LHCN-M2 (cell line): Measurements from ENCODE around the gene C15orf40. TPM values are rescaled to one million over a fixed set of nuclear protein-coding genes. Genes with fewer than 3 reads are reported as not detected.

Experiments used
- DNase-seq: peaks from one replicate; pipeline ENCODE4 v3.0.0-alpha.2; 2012; ENCODE audit warnings: low read depth
- total RNA-seq: library from RNA; depleted of rRNA; stranded (reverse); fragments of >200 nt; gene quantifications from 2 replicates; pipeline ENCODE4 v1.2.3, GENCODE V29; 2014

Gene C15orf40
- total RNA-seq, 1 experiment from 2014 or later, result 16.1 TPM

DNA sequence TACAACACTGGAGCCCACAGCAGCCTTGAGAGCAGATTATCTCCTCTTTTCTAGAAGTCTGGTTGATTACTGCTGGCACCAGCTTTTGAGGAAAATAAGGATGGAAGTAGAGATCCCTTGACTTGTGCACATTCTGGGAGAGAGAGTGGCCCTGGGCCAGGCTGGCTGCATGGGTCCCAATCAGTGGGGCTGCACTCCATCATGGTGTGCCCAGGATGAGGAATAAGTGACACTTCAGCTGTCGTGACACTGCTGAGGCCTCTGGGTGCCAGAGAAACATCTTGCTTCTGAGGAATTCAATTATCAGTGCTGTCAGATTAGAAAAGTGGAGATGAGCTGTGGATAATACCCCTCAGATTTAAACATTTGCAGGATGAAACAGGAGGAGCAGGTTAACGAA, 16.4 kb downstream of the C15orf40 start:
- DNase-seq, result no peak

DNA sequence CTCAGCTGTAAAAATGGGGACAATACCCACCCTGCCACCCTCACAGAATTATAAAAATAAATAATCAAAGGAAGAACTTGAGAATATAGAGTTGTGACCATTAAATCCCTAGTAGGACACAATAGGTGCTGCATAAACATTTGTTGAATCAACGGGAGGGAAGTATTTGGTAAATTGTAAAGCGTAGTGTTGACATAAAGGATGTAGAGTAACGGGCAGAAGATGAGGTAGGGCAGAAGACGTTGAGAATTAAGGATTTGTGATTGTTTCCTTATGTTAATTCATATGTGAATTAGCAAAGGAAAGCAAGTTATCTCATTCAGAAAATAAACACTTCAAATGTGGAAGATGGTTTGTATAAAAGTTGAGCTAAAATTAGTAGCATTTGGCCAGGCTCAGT, 18.3 kb downstream of the C15orf40 start:
- DNase-seq, result no peak

DNA sequence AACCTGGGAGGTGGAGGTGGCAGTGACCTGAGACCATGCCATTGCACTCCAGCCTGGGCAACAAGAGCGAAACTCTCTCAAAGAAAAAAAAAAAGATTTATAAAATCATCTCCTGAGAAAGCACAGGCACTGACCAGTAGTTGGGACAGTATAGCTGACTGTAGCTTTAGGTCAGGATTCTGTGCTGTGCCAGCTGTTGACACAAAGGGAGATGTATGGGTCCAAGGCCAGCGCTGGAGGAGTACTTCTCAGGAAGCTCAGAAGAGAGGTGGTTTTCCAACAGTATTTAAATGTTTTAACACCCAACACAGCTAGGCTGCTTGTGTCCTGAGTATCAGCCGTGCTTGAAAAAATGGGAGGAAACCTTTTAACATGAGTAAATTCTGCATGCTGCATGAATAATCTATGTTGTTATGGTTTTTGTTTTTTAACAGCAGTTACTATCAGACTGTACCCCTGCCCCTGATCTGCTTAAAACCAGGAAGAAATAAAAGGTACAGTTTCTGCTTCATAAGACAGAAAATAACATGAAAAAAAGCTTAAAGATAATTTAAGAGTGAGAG, 18.9 kb downstream of the C15orf40 start:
- no peak for DNase-seq

DNA sequence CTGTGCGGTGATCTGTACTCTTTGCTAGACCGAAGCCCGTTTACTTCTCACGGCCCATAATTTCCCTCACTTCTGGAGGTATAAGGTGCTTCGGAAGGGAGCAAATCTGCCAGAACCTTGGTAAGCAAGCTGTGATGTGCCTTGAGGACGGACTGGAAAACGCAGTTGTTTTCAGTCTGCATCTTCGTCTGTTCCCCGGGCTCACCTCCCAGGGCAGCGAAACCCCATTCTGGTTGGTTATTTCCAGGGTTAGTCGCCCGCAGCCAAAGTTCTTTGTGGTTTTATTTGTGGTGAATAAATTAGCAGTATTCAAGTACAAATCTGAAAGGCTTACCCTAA, 25.0 kb downstream of the C15orf40 start:
- DNase-seq, result no peak

DNA sequence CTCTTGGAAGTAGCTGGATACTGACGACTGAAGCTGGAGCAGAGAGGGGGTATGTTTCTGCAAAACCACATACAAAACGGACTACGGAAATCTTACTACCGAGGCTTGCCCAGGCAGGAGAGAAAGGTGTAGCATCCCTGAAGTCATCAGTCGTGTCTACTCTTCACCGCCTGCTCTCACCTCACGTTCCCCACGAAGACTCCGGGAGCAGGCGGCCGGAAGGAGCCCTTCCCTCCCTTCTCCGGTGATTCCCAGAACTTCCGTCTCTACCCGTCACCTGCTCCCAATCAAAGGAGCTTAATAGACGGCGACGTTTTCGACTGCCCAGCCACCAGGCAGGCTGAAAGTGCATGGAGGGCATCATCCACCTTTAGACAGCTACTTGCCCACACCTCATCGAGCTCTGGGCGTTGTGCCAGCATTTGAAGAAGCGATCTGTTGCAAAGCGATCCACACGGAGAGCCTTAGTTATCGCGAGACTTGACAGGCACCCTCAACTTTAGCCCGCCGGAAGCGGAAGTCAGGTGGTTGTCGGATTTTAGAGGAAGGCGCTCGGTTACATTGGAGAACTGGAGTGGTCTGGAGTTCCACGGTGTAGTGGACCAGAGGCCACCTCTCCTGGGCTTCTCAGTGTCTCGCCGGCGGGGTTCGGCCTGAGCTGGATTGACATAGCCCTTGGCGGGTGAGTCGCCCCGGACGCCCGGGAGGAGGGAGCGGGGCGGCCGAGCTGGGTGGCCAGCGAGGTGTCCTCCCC, 25.6 kb downstream of the C15orf40 start, which contains the start of gene RAMAC:
TSS of gene RAMAC (plus strand) at position 523 of the 754 bp plus-strand sequence. CDS start 2,809 bp downstream, outside the sequence.
- peak; percentile 94 for DNase-seq

DNA sequence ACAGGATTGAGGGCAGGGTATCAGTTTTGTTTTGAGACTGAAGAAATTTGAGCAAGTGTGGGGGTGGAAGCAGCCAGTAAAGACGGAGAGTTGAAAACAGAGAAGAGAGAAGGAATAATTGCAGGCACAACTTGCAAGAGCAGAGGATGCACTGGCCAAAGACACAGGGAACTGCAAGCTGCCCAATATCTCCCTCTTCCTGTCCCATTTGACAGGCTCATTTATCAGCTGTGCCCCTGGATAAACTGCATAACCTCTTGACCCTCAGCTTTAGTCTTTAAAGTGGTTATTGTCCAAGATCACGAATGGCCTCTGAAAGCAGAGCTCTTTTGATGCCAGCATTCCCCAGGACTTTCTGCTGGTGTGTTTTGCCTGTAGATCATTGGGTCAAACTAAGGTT, 30.5 kb downstream of the C15orf40 start:
- DNase-seq, result no peak

DNA sequence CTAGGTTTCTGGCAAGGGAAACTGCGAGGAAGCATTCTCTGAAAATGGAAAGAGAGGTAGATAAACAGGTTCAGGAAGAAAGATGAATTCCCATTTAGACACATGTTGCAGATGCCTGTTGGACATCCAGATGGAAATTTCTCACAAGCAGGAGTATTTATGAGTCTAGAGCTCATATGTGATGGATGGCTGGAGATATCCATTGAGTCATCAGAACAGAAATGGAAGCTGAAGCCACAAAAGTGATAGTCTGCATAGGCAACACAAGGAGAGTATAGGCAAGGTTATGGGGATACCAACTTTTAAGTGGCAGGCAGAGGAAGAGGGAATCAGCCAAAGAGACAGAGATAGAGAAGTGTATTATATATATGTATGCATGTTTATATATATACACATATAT, 31.7 kb downstream of the C15orf40 start:
- DNase-seq, result no peak

DNA sequence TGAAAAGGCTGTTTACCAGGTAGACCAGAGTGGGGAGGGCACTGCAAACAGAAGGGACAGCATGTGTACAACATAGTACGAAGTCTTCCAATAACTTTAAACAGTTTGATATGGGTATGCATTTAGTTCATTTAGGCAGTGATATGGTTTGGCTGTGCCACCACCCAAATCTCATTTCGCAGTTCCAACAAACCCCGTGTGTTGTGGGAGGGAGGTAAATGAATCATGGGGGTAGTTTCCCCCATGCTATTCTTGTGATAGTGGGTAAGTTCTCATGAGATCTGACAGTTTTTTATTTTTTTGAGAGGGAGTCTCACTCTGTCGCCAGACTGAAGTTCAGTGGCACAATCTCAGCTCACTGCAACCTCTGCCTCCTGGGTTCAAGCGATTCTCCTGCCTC, 33.0 kb downstream of the C15orf40 start:
- no peak for DNase-seq

DNA sequence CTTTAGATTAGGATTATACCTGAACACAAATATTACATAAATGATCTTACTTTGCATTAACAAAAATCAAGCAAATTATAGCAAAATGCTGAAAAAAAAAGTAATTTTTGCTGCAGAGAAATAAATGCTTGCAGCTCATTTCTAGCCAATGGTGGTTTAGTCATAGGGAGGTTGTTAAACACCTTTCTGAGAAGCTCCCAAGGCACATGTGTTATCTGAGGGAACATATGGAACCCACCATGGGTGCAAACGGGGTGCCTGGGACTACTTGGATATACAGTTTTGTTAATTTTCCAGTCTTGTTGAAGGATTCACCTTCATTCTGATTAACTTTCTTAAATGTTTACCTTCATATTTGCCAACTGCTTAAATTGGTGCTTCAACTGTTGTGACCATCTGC, 34.4 kb downstream of the C15orf40 start:
- no peak for DNase-seq

DNA sequence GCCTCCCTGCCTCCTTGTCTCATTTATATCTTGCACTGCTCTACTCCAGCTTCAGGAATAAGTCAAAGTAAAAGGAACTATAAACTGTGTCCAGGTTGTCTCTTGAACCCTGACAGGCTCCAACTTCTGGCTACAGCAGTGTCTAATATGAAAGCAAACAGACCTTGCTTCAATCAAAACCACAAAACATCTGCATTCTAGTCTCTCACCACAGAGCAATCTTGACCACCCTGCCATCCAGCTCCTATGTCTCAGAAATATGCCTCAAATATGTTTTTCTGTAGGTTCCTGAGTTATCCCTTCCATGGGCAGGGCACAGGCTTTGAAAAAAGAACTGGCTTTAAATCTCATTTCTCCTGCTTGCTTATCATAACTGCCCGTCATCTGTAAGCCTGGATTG, 38.4 kb downstream of the C15orf40 start:
- no peak for DNase-seq

DNA sequence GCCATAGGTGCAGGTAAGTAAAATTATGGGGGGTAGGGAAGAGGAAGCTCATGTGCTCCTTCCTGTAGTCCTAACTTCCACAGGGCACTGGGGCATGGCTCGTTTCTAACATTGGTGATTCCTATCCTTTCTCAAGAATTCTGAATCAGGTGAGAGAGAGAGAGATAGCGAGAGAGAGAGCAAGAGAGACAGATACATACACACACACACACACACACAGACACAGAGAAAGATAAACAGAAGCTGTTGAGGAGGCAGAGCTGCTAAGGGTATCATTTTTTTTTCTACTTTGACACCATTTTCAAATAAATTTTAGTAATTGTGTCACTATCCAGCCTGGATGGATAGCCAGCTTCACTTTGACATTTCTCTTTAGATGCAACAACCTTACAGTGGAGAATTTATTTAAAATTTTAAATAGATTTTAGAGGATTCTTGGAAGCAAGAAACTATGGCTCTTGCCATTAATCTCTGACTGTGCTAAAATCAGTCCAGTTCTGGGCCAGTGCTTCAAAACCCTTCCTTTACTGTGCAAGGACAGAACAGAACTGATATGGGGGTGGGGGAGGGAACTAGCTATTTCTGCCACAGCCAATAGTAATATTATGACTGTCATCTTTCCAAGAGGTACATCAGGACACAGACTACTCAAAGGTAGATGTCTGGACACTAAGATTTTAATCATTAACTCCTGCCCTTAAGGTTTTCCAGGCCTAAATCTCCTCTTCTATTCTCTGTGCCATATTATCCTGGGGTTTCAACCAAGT, 40.0 kb downstream of the C15orf40 start:
- no peak for DNase-seq

DNA sequence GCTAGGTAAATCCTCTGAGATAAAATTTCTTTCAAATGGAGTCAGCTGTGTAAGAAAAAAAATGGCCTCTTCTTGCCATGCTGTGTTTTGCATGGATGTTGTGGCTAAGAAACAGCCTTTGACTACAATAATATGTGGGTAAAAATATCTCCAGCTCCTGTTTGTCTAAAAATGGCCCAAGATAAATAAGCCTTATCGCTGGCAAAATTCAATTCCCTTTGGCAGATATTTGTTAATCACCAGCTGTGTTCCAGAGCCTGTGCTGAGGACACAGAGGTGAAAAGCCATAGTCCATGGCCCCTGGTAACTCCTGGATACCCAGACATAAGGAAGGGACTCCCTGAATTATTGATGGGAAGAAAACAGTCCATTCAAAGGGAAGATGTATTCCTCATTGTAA, 40.7 kb downstream of the C15orf40 start:
- no peak for DNase-seq

DNA sequence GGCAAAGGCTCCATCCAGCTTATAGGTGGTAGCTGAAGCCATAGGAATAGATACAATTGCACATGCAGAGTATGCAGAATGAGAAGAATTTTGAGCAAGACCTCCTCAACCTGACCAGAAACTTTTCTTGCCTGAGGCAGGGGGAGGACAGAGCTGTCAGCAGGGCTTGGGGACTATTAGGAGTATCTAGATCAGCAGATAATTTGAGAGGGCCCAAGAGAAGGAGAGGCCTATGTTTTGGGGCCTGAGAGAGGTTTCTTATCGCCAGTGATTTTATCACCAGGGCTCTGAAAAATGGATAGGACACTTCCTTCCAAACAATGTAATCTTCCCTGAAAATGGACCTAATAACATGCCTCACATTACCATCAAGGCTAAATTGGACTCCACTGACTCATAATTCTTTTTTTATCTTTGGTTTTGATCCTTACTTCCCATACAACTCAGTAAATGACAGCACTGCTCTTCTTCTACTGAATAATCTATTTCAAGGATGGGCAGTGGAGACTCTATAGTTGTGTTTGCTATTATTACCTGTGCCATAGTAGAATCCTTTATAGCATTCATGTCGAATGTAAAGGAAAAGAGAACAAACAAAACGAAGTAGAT, 41.3 kb downstream of the C15orf40 start:
- DNase-seq, result no peak

DNA sequence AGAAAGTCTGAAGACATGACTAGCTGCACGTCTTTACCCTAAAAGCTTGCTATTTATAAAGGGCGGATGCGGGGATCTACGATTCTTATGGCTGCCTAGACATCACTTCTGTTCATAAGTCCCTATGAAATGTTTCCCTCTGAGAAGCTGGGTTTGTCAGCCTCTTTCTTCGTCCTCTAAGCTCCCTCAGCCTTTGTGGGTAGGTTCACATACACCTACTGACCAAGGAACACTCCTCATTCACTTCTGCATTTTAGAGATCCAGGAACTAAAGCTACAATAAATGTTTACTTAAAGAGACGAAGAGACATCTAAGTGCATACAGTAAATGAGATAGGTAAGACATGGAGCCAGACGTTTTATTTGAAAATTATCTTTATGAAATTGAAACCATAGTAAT, 42.1 kb downstream of the C15orf40 start:
- no peak for DNase-seq

DNA sequence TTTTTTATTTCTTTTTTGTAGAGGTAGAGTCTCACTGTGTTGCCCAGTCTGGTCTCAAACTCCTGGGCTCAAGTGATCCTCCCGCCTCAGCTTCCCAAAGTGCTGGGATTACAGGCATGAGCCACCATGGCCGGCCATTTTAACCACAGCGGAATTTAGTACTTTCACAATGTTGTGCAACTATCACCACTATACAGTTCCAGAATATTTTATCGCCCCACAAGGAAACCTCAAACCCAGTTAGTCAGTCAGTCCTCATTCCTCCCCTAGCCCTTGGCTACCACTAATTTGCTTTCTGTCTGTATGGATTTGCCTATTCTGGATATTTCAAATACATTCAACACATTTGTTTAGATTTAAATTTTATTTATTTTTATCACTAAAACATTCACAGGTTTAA, 43.4 kb downstream of the C15orf40 start:
- peak; percentile 87 for DNase-seq

DNA sequence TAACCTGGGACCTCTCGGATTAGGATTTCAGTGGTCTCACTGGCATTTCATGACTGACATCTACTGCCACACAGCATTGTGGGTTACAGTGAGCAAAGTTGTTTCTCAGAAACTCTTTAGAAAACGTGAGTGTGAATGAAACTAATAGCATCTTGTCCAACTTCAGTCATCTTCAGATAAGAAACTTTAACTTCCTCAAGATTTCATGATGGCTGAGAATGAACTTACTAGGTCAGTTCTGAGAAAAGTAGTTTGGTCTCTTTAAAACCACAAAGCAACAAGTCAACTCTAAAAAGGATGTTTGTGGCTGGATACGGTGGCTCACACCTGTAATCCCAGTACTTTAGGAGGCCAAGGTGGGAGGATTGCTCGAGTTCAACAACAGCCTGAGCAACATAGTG, 44.8 kb downstream of the C15orf40 start:
- no peak for DNase-seq

DNA sequence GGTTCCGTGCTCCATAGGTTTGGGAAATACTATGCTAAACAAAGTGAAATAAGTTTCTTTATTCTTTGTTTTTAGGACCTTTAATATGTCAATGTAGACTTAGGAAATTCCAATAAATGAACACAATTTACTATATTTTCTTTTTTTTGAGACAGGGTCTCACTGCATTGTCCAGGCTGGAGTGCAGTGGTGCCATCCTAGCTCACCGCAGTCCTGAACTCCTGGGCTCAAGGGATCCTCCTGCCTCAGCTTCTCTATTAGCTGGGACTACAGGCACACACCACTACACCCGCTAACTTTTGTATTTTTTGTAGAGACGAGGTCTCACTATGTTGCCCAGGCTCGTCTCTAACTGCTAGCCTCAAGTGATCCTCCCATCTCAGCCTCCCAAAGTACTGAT, 46.5 kb downstream of the C15orf40 start:
- no peak for DNase-seq

DNA sequence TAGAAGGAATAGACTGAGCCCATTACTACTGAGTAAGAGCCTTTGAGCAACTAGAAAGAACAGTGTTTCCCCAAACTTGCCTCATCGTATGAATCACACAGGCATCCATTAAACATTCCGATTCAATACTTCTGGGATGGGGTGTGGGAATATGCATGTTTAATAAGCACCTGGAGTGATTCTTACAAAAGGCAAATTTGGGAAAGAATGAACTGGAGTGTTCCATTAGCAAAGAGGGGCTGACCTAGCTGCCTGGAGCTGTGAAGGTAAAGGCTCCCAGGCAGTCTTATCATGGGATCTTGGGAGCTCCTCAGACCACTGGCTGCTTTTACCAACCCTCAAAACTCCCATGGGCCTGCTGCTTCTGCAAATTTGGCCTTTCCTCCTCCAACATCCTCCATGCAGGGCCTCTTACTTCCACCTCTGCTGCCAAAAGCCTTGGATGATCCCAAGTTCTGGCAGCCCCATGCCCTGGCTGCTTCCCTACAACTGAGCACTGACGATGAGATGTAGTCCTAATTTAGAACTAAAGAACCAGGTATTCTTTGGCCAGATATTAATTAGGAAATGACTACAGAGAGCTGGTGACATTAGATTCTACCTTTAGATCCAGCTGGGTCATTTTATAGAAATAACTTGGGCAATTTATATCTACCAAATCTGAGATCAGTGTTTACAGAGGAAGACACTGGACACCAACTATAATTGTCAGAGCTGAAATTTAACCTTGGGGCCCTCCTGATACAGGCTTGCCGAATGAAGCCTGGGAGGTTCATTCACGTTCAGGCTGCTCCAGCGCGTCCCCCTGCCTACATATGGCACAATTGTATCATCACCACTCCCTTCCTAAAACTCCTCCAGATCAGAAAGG, 47.7 kb downstream of the C15orf40 start:
- DNase-seq, result no peak

DNA sequence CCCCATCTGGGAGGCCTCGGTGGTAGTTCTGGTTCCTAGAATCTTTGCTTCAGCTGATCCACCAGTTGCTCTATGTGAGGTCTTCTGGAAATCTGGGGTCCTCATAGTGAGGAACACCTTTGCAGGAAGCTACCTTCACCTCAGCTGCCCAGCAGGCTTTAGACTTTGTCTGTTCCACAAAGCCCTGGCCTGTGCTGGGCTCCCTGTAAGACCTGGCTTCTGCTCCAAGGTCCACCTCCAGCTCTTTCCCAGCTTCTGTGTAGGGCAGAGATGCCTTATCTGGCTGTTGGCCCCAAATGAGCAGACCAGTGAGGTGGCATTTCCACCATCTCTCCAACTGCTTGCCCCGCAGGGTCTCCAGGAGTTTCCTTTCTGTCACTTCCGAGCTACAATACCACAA, 50.7 kb downstream of the C15orf40 start:
- DNase-seq, result no peak

DNA sequence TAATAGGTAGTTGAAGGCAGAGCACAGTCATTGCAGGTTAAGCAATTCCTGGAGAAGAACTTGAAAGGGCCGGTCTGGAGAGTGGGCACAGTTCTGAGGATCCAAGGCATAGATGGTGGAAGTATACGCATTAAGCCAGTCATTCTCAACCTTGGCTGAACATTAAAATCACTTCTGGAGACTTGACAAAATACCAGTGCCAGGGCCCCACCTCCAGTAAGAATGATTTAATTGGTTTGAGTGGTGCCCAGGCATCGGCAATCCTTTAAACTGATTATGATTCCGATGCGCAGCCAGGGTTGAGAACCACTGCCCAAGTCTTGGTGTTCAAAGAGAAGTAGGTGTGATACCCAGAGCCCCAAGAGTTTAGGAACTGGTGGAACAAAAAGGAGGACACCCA, 52.0 kb downstream of the C15orf40 start:
- no peak for DNase-seq

DNA sequence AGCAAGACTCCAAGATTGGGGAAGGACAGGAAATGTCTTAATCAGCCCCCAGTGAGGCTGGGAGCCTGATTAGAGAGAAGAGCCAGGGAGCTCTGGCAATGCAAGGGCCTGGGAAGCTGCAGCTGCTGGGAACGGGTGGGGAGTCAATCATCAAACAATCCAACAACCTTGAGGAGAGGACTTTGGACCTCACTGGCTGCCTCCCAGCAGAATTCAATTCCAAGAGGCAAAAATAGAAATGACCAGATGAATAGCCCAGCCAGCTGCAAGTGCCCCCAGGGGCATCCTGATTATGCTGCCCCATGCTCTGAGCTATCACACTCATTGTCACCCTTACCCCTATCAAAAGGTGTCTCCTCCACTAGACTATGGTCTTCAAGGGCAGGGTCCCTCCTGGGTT, 52.8 kb downstream of the C15orf40 start:
- no peak for DNase-seq
